K562 (cell line): ENCODE measurements around the gene ASF1B. TPM values are rescaled to one million over a fixed set of nuclear protein-coding genes. Genes with fewer than 3 reads are reported as not detected.
A peak's percentile ranks its signal among the peaks of the same experiment; 100 is the strongest.

ENCODE experiments used
- ATF7 ChIP-seq: fragments of 450-650 bp; IDR thresholded peaks from 2 replicates; pipeline ENCODE4 v1.7.1; 2014; ENCODE audit warnings: mild to moderate bottlenecking, moderate library complexity
- BDP1 ChIP-seq: IDR thresholded peaks from 3 replicates; pipeline ENCODE4 v1.6.1; 2011; ENCODE audit not compliant: insufficient read length, insufficient read depth
- CTBP1 ChIP-seq: fragments of 450-650 bp; IDR thresholded peaks from 2 replicates; pipeline ENCODE4 v1.6.1; 2016; ENCODE audit warnings: borderline replicate concordance
- HNRNPK ChIP-seq: fragments of 200-400 bp; formaldehyde crosslinking; IDR thresholded peaks from one replicate; pipeline ENCODE4 v1.6.1; 2018; ENCODE audit warnings: mild to moderate bottlenecking, low read depth, low read length; ENCODE audit not compliant: poor library complexity, severe bottlenecking
- MAFG ChIP-seq: fragments of 450-650 bp; conservative IDR thresholded peaks from 2 replicates; pipeline ENCODE4 v1.6.1; 2016; ENCODE audit warnings: missing genetic modification characterization, missing compliant biosample characterization
- MAZ ChIP-seq, 2 experiments: fragments of 450-650 bp in 1 of 2; sonication (generic) in 1 of 2; formaldehyde crosslinking; IDR thresholded peaks in 1 of 2; conservative IDR thresholded peaks in 1 of 2; 2 replicates each; pipeline versions ENCODE4 v1.4.0 to v1.5.0; 2020; ENCODE audit warnings: mild to moderate bottlenecking in 1 of 2, missing genetic modification reagents in 1 of 2
- NCOA6 ChIP-seq: fragments of 450-650 bp; IDR thresholded peaks from 2 replicates; pipeline ENCODE4 v1.6.1; 2017; ENCODE audit warnings: mild to moderate bottlenecking
- PHF20 ChIP-seq: fragments of 450-650 bp; IDR thresholded peaks from 2 replicates; pipeline ENCODE4 v1.6.1; 2018; ENCODE audit not compliant: partially characterized antibody
- POLR2G ChIP-seq: fragments of 200-400 bp; formaldehyde crosslinking; IDR thresholded peaks from 2 replicates; pipeline ENCODE4 v1.6.1; 2017; ENCODE audit warnings: low read depth, mild to moderate bottlenecking, antibody characterized with exemption, low read length, moderate library complexity
- RBFOX2 ChIP-seq: fragments of 200-400 bp; formaldehyde crosslinking; IDR thresholded peaks from 2 replicates; pipeline ENCODE4 v1.6.1; 2017; ENCODE audit warnings: low read depth, mild to moderate bottlenecking, low read length, moderate library complexity
- SMAD3 ChIP-seq: fragments of 450-650 bp; formaldehyde crosslinking; conservative IDR thresholded peaks from 2 replicates; pipeline ENCODE4 v1.4.0; 2020; ENCODE audit warnings: mild to moderate bottlenecking
- TCF7L2 ChIP-seq: fragments of 150-350 bp; IDR thresholded peaks from 2 replicates; pipeline ENCODE4 v1.6.1; 2016; ENCODE audit warnings: low read depth, mild to moderate bottlenecking, low read length, moderate library complexity
- ZNF778 ChIP-seq: fragments of 450-650 bp; formaldehyde crosslinking; IDR thresholded peaks from 2 replicates; pipeline ENCODE4 v1.4.0; 2020; ENCODE audit warnings: mild to moderate bottlenecking, moderate library complexity
- polyA plus RNA-seq, 8 experiments: library from polyadenylated mRNA; depleted of rRNA in 4 of 8; stranded (reverse) in 5 of 8; unstranded in 3 of 8; fragments of >200 nt; fragmentation: Nextera tagmentation in 2 of 8; fragmentation: Illumina TruSeq in 1 of 8; extraction: Ambion mirVana in 2 of 8; extraction: Trizol in 1 of 8; gene quantifications; 2 replicates each; pipeline versions ENCODE4 v1.2.1 to v1.2.3, GENCODE V29; 2011 to 2014; ENCODE audit warnings: inconsistent platforms in 1 of 8, missing spikeins in 1 of 8
- total RNA-seq, 7 experiments: library from RNA; depleted of rRNA in 6 of 7; stranded (reverse); fragments of >200 nt in 6 of 7; fragmentation: Illumina TruSeq in 2 of 7; extraction: Trizol in 2 of 7; gene quantifications; 2 replicates each; pipeline versions ENCODE4 v1.2.1 to v1.2.3, GENCODE V29; 2011 to 2021; ENCODE audit warnings: low replicate concordance in 1 of 7
- TF ChIP-seq, protein P1 (sequence below), 3 experiments: fragments of 200-800 bp in 1 of 3; sonication (Bioruptor generic) in 1 of 3; sonication (generic) in 1 of 3; formaldehyde crosslinking in 1 of 3; IDR thresholded peaks; 2 replicates each; pipeline versions ENCODE4 v1.6.1 to v1.8.0; 2016 to 2022; ENCODE audit warnings: mild to moderate bottlenecking in 2 of 3, missing compliant biosample characterization in 2 of 3, missing genetic modification characterization in 2 of 3, missing genetic modification reagents in 1 of 3
- TF ChIP-seq, protein P2 (sequence below): fragments of 450-650 bp; formaldehyde crosslinking; IDR thresholded peaks from 2 replicates; pipeline ENCODE4 v1.4.0; 2020; ENCODE audit warnings: mild to moderate bottlenecking, moderate library complexity
- TF ChIP-seq, protein P3 (sequence below): fragments of 450-650 bp; IDR thresholded peaks from 2 replicates; pipeline ENCODE4 v1.6.1; 2018; ENCODE audit not compliant: partially characterized antibody
- TF ChIP-seq, protein P4 (sequence below): IDR thresholded peaks from 3 replicates; pipeline ENCODE4 v1.6.1; 2011; ENCODE audit warnings: borderline replicate concordance, mild to moderate bottlenecking; ENCODE audit not compliant: insufficient read length, insufficient read depth

ASF1B gene
- total and polyA plus RNA-seq, 9 of the 15 experiments (the other 6 are each of a cell fraction or from before 2014, with no cell fraction given) = 6.0 to 69.4 (median 53.3) TPM

DNA sequence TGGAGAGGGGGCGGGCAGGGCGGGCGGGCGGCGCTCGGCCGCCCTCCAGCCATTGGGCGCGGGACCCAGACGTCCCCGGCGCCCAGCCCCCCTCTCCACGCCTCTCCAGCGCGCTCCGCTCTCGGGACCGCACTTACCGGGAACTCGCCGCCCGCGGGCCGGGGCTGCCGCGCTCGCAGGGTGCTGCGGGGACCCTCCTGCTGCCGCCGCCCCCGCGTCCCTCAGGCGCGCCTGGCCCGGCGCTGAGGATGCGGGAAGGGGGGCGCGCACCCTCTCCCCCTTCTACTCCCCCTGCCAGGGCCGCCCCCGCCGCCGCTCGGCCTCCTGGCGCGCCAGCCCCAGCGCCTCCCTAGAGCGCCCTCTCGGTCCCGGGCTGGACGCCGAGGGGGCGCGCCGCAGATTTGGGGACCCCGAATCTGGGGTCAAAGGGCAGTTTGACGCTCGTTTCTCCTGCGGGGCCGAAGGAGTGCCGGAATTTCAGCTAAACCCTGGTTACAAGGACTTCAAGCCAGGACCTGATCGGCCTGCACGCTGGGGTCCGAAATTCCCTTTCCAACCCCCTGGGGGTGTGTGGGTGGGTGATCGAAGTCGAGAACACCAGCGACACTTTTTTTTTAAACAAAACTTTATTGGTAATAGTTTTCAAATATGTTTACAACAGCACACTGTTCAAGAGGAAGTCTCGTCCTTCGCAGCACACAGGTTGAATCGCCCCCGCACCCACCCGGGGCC, 45.1 kb downstream of the ASF1B start (continued):
- TF ChIP-seq, protein P1, sequence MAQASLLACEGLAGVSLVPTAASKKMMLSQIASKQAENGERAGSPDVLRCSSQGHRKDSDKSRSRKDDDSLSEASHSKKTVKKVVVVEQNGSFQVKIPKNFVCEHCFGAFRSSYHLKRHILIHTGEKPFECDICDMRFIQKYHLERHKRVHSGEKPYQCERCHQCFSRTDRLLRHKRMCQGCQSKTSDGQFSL (CRISPR knock-in tag; IDR thresholded peaks at IDR 0.05) = peak; percentile 42; the same call in 1 of the 2 replicates
- TF ChIP-seq, protein P1 (tag; IDR thresholded peaks at IDR 0.05) = peak in 1 of 2 experiments; percentile 60; a peak in 2 of 4 replicates
- TF ChIP-seq, protein P2, sequence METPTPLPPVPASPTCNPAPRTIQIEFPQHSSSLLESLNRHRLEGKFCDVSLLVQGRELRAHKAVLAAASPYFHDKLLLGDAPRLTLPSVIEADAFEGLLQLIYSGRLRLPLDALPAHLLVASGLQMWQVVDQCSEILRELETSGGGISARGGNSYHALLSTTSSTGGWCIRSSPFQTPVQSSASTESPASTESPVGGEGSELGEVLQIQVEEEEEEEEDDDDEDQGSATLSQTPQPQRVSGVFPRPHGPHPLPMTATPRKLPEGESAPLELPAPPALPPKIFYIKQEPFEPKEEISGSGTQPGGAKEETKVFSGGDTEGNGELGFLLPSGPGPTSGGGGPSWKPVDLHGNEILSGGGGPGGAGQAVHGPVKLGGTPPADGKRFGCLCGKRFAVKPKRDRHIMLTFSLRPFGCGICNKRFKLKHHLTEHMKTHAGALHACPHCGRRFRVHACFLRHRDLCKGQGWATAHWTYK = peak; percentile 57; the same call in 1 of the 2 replicates
- TF ChIP-seq ZNF778 (CRISPR knock-in tag) = no peak
- peak; percentile 90 for TF ChIP-seq HNRNPK
- no peak for TF ChIP-seq BDP1
- no peak for TF ChIP-seq MAFG
- peak in 1 of 2 experiments; percentile 89; a peak in 3 of 4 replicates for TF ChIP-seq MAZ (CRISPR knock-in tag; conservative IDR thresholded peaks at IDR 0.05 in 1 of 2, IDR thresholded peaks at IDR 0.05 in 1 of 2)
- no peak for TF ChIP-seq NCOA6
- TF ChIP-seq SMAD3 (CRISPR knock-in tag) = no peak
- peak; percentile 65; the same call in 1 of the 2 replicates for TF ChIP-seq ATF7
- TF ChIP-seq CTBP1 = peak; percentile 99
- TF ChIP-seq, protein P3, sequence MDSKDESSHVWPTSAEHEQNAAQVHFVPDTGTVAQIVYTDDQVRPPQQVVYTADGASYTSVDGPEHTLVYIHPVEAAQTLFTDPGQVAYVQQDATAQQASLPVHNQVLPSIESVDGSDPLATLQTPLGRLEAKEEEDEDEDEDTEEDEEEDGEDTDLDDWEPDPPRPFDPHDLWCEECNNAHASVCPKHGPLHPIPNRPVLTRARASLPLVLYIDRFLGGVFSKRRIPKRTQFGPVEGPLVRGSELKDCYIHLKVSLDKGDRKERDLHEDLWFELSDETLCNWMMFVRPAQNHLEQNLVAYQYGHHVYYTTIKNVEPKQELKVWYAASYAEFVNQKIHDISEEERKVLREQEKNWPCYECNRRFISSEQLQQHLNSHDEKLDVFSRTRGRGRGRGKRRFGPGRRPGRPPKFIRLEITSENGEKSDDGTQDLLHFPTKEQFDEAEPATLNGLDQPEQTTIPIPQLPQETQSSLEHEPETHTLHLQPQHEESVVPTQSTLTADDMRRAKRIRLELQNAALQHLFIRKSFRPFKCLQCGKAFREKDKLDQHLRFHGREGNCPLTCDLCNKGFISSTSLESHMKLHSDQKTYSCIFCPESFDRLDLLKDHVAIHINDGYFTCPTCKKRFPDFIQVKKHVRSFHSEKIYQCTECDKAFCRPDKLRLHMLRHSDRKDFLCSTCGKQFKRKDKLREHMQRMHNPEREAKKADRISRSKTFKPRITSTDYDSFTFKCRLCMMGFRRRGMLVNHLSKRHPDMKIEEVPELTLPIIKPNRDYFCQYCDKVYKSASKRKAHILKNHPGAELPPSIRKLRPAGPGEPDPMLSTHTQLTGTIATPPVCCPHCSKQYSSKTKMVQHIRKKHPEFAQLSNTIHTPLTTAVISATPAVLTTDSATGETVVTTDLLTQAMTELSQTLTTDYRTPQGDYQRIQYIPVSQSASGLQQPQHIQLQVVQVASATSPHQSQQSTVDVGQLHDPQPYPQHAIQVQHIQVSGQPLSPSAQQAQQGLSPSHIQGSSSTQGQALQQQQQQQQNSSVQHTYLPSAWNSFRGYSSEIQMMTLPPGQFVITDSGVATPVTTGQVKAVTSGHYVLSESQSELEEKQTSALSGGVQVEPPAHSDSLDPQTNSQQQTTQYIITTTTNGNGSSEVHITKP = no peak
- TF ChIP-seq, protein P4, sequence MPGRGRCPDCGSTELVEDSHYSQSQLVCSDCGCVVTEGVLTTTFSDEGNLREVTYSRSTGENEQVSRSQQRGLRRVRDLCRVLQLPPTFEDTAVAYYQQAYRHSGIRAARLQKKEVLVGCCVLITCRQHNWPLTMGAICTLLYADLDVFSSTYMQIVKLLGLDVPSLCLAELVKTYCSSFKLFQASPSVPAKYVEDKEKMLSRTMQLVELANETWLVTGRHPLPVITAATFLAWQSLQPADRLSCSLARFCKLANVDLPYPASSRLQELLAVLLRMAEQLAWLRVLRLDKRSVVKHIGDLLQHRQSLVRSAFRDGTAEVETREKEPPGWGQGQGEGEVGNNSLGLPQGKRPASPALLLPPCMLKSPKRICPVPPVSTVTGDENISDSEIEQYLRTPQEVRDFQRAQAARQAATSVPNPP = no peak
- TF ChIP-seq POLR2G = peak; percentile 87
- peak; percentile 13 for TF ChIP-seq PHF20
- no peak for TF ChIP-seq TCF7L2
- TF ChIP-seq RBFOX2 = peak; percentile 78
